Fibroblast of lung (primary cell): ENCODE data around the gene SUGP1. TPM values are rescaled to one million over a fixed set of nuclear protein-coding genes. Genes with fewer than 3 reads are reported as not detected.

Experiments used
- DNase-seq, 2 donors: peaks; one replicate each; pipeline versions ENCODE4 v3.0.0 to v3.0.0-alpha.2; 2010; ENCODE audit warnings: low read depth in 2 of 2
- H2AFZ ChIP-seq: 2 replicates; pipeline ENCODE4 v1.5.1; 2012; ENCODE audit warnings: low read length, control low read depth, inconsistent platforms
- H3K27ac ChIP-seq: 2 replicates; pipeline ENCODE4 v1.5.1; 2011; ENCODE audit warnings: low read length, control low read depth; ENCODE audit not compliant: insufficient read depth
- H3K27me3 ChIP-seq: 2 replicates; pipeline ENCODE4 v1.5.1; 2011; ENCODE audit warnings: mild to moderate bottlenecking, low read length; ENCODE audit not compliant: control insufficient read depth, insufficient read depth
- H3K36me3 ChIP-seq: 2 replicates; pipeline ENCODE4 v1.5.1; 2011; ENCODE audit warnings: low read length; ENCODE audit not compliant: control insufficient read depth, insufficient read depth
- H3K4me1 ChIP-seq: 2 replicates; pipeline ENCODE4 v1.5.1; 2011; ENCODE audit warnings: low read length; ENCODE audit not compliant: control insufficient read depth, insufficient read depth; ENCODE audit errors: extremely low read depth
- H3K4me2 ChIP-seq: 2 replicates; pipeline ENCODE4 v1.5.1; 2011; ENCODE audit warnings: low read length, control low read depth; ENCODE audit not compliant: insufficient read depth; ENCODE audit errors: extremely low read depth
- H3K4me3 ChIP-seq, 4 experiments: fragments of 200-600 bp in 1 of 4; sonication (generic) in 1 of 4; replicated peaks in 1 of 4; 2 replicates each; pipeline ENCODE4 v1.5.1; 2011 to 2016; ENCODE audit warnings: low read length in 4 of 4, low read depth in 3 of 4, mild to moderate bottlenecking in 3 of 4, control low read depth in 2 of 4, inconsistent platforms in 1 of 4, mixed read lengths in 1 of 4; ENCODE audit not compliant: insufficient read depth in 1 of 4; ENCODE audit errors: control extremely low read depth in 1 of 4
- H3K79me2 ChIP-seq: 2 replicates; pipeline ENCODE4 v1.5.1; 2012; ENCODE audit warnings: mild to moderate bottlenecking, low read length, inconsistent platforms; ENCODE audit not compliant: control insufficient read depth, insufficient read depth
- H3K9ac ChIP-seq: 2 replicates; pipeline ENCODE4 v1.5.1; 2011; ENCODE audit warnings: mild to moderate bottlenecking, low read length, control low read depth; ENCODE audit not compliant: insufficient read depth
- H3K9me3 ChIP-seq: 2 replicates; pipeline ENCODE4 v1.5.1; 2012; ENCODE audit warnings: low read depth, low read length; ENCODE audit not compliant: control insufficient read depth, insufficient read depth
- H4K20me1 ChIP-seq: 2 replicates; pipeline ENCODE4 v1.5.1; 2011; ENCODE audit warnings: low read length; ENCODE audit not compliant: control insufficient read depth, insufficient read depth; ENCODE audit errors: extremely low read depth
- CTCF ChIP-seq, 2 donors: IDR thresholded peaks in 1 of 2; conservative IDR thresholded peaks in 1 of 2; 1 replicate in 1 of 2; 2 replicates in 1 of 2; pipeline ENCODE4 v1.5.1; 2011 to 2012; ENCODE audit warnings: low read length in 2 of 2, control low read depth in 1 of 2, inconsistent platforms in 1 of 2, low read depth in 1 of 2, mild to moderate bottlenecking in 1 of 2
- EZH2 ChIP-seq: IDR thresholded peaks from 2 replicates; pipeline ENCODE4 v1.5.1; 2012; ENCODE audit warnings: low read length, control low read depth, mild to moderate bottlenecking; ENCODE audit errors: missing control alignments
- polyA plus RNA-seq, 2 donors: library from polyadenylated mRNA; depleted of rRNA in 1 of 2; stranded (reverse) in 1 of 2; unstranded in 1 of 2; fragments of >200 nt; gene quantifications; 2 replicates each; pipeline ENCODE4 v1.2.1, GENCODE V29; 2011 to 2012; ENCODE audit warnings: missing spikeins in 1 of 2
- total RNA-seq: library from RNA; depleted of rRNA; stranded (reverse); fragments of >200 nt; gene quantifications from 2 replicates; pipeline ENCODE4 v1.2.1, GENCODE V29; 2014

The SUGP1 gene
- total and polyA plus RNA-seq, 2 donors (not counting 1 experiment from before 2014, with no cell fraction given) = 17.3 to 27.7 TPM

DNA sequence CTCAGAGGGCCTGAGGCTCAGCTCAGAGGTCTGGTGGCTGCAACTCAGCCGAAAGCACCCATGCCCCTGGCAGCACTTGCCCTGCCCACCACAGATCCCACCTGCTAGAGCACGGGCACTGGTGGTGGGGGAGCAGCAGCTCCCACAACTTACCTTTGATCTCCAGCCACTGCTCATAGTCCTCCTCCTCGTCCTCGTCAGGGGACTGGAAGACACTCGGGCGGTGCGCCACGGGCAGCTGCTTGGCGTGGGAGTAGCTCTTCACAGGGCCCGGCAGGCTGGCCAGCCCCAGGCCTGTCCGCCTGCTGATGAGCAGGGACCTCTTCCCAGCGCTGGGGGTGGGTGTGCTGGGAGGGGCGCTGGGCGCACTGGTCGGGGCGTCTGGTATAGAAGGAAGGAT lies 14.6 kb downstream of the SUGP1 start:
- H3K4me2 ChIP-seq = no peak overlapping the region
- no peak for DNase-seq
- H3K9ac ChIP-seq = no peak overlapping the region
- no peak overlapping the region for H3K27ac ChIP-seq
- H3K4me3 ChIP-seq = no peak overlapping the region
- no peaks in the 10 kb centered on the region for H4K20me1 ChIP-seq
- no peak for TF ChIP-seq CTCF (conservative IDR thresholded peaks at IDR 0.05 in 1 of 2, IDR thresholded peaks at IDR 0.05 in 1 of 2; ENCODE audit: low read depth in 1 of 2, low read length in 2 of 2)
- no peak for TF ChIP-seq EZH2
- H3K9me3 ChIP-seq = no peaks in the 10 kb centered on the region
- H2AFZ ChIP-seq = no peak overlapping the region
- H3K4me1 ChIP-seq = no peaks in the 10 kb centered on the region
- no peaks in the 10 kb centered on the region for H3K79me2 ChIP-seq
- peaks cover 19% of the 10 kb centered on the region for H3K36me3 ChIP-seq
- H3K27me3 ChIP-seq = no peaks in the 10 kb centered on the region

GRCh38 chr19:19305066-19305465 lies 15.2 kb downstream of the SUGP1 start:
- no peak for DNase-seq
- H3K36me3 ChIP-seq = peaks cover 18% of the 10 kb centered on the region
- H3K4me3 ChIP-seq = no peak overlapping the region
- no peaks in the 10 kb centered on the region for H3K9me3 ChIP-seq
- no peak overlapping the region for H2AFZ ChIP-seq
- TF ChIP-seq EZH2 (no peak), CTCF (conservative IDR thresholded peaks at IDR 0.05 in 1 of 2, IDR thresholded peaks at IDR 0.05 in 1 of 2; ENCODE audit: low read depth in 1 of 2, low read length in 2 of 2) (no peak)
- no peaks in the 10 kb centered on the region for H3K79me2 ChIP-seq
- no peaks in the 10 kb centered on the region for H3K27me3 ChIP-seq
- H4K20me1 ChIP-seq = no peaks in the 10 kb centered on the region
- H3K27ac ChIP-seq = no peak overlapping the region
- H3K4me2 ChIP-seq = no peak overlapping the region
- no peaks in the 10 kb centered on the region for H3K4me1 ChIP-seq
- H3K9ac ChIP-seq = no peak overlapping the region

DNA sequence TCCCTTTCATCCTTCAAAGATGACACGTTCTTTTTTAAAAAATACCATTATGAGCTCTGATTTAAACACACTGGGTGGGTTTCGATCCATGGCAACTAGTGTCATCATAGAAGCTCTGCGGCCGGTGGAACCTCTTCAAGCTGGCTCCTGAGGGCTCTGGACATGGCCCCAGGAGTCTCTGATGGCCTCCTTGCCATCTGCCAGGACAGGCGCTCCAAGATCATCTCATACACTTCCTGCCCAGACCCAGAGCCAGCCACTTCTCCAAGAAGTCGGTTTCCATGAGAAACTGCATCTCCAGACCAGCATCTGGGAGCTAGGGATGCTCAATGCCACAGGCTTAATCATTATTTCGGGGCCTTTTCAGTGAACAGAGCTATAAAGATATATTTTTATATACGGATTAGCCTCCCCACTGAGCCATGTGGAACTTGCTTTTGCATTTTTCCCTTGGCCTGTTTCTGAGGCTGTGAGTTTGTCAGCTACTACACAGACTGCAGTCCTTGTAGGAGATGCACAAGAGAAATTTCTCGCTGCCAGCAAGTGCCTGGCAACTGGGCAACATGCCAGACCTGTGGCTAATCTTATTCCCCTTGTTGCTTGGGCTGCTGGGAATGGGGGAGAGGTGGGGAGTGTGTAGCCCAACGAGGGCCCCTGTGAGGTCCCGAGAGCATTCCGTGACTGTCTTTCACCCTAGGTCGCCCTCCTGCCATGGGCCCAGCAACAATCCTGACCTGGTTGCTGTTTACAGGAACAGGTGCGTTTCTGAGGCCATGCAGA lies 15.9 kb downstream of the SUGP1 start:
- H3K27me3 ChIP-seq = no peaks in the 10 kb centered on the region
- no peak for DNase-seq
- H3K9me3 ChIP-seq = no peaks in the 10 kb centered on the region
- no peak overlapping the region for H2AFZ ChIP-seq
- H3K36me3 ChIP-seq = peaks cover 15% of the 10 kb centered on the region
- no peaks in the 10 kb centered on the region for H3K4me1 ChIP-seq
- no peak overlapping the region for H3K27ac ChIP-seq
- H3K4me2 ChIP-seq = no peak overlapping the region
- H4K20me1 ChIP-seq = no peaks in the 10 kb centered on the region
- no peaks in the 10 kb centered on the region for H3K79me2 ChIP-seq
- H3K4me3 ChIP-seq = no peak overlapping the region
- no peak overlapping the region for H3K9ac ChIP-seq
- TF ChIP-seq EZH2 (no peak), CTCF (conservative IDR thresholded peaks at IDR 0.05 in 1 of 2, IDR thresholded peaks at IDR 0.05 in 1 of 2; ENCODE audit: low read depth in 1 of 2, low read length in 2 of 2) (no peak)
